ENCODE data around the gene EBF3. TPM values are rescaled to one million over a fixed set of nuclear protein-coding genes. Genes with fewer than 3 reads are reported as not detected.

EBF3 gene
- total RNA-seq, 1 donor from 2014 or later, result 33.4 TPM

GRCh38 chr10:129843131-129843541 is 120.9 kb downstream of the EBF3 start:
- Histone ChIP-seq H3K36me3 (ENCODE audit: control insufficient read depth in 3 of 3, insufficient read depth in 3 of 3, low read length in 3 of 3) (peaks cover 19 to 70% (median 20%) of the 10 kb centered on the region in 3 donors), H3K9ac (ENCODE audit: low read depth in 1 of 3, low read length in 3 of 3) (no peak overlapping the region), H3K27ac (ENCODE audit: low read depth, low read length) (no peak overlapping the region), H3K4me3 (ENCODE audit: low read length in 3 of 3) (no peak overlapping the region), H3K9me3 (ENCODE audit: control insufficient read depth in 3 of 3, low read length in 3 of 3) (no peaks in the 10 kb centered on the region), H3K4me1 (ENCODE audit: control insufficient read depth in 3 of 3, insufficient read depth in 3 of 3, low read length in 3 of 3) (no peaks in the 10 kb centered on the region), H3K27me3 (ENCODE audit: control insufficient read depth in 3 of 3, insufficient read depth in 3 of 3, low read length in 3 of 3) (no peaks in the 10 kb centered on the region)

- no peaks in the 10 kb centered on the region for H3K4me1 ChIP-seq (ENCODE audit: control insufficient read depth in 3 of 3, insufficient read depth in 3 of 3, low read length in 3 of 3)
- H3K36me3 ChIP-seq (ENCODE audit: control insufficient read depth in 3 of 3, insufficient read depth in 3 of 3, low read length in 3 of 3), result peaks cover 19 to 64% (median 23%) of the 10 kb centered on the region in 3 donors
- no peak overlapping the region for H3K9ac ChIP-seq (ENCODE audit: low read depth in 1 of 3, low read length in 3 of 3)
- no peaks in the 10 kb centered on the region for H3K27me3 ChIP-seq (ENCODE audit: control insufficient read depth in 3 of 3, insufficient read depth in 3 of 3, low read length in 3 of 3)
- no peak overlapping the region for H3K27ac ChIP-seq (ENCODE audit: low read depth, low read length)
- no peaks in the 10 kb centered on the region for H3K9me3 ChIP-seq (ENCODE audit: control insufficient read depth in 3 of 3, low read length in 3 of 3)
- no peak overlapping the region for H3K4me3 ChIP-seq (ENCODE audit: low read length in 3 of 3)
Measured at GRCh38 chr10:129842031-129842430, 122.0 kb downstream of the EBF3 start.

GRCh38 chr10:129841590-129841989 is 122.5 kb downstream of the EBF3 start:
- H3K4me3 ChIP-seq (ENCODE audit: low read length in 3 of 3), result no peak overlapping the region
- H3K27ac ChIP-seq (ENCODE audit: low read depth, low read length), result no peak overlapping the region
- no peaks in the 10 kb centered on the region for H3K27me3 ChIP-seq (ENCODE audit: control insufficient read depth in 3 of 3, insufficient read depth in 3 of 3, low read length in 3 of 3)
- H3K9ac ChIP-seq (ENCODE audit: low read depth in 1 of 3, low read length in 3 of 3), result no peak overlapping the region
- H3K36me3 ChIP-seq (ENCODE audit: control insufficient read depth in 3 of 3, insufficient read depth in 3 of 3, low read length in 3 of 3), result peaks cover 19 to 62% (median 23%) of the 10 kb centered on the region in 3 donors
- no peaks in the 10 kb centered on the region for H3K4me1 ChIP-seq (ENCODE audit: control insufficient read depth in 3 of 3, insufficient read depth in 3 of 3, low read length in 3 of 3)
- no peaks in the 10 kb centered on the region for H3K9me3 ChIP-seq (ENCODE audit: control insufficient read depth in 3 of 3, low read length in 3 of 3)

GRCh38 chr10:129841071-129841470 is 123.0 kb downstream of the EBF3 start:
- peaks cover 19 to 58% (median 23%) of the 10 kb centered on the region in 3 donors for H3K36me3 ChIP-seq (ENCODE audit: control insufficient read depth in 3 of 3, insufficient read depth in 3 of 3, low read length in 3 of 3)
- H3K4me3 ChIP-seq (ENCODE audit: low read length in 3 of 3), result no peak overlapping the region
- H3K27me3 ChIP-seq (ENCODE audit: control insufficient read depth in 3 of 3, insufficient read depth in 3 of 3, low read length in 3 of 3), result no peaks in the 10 kb centered on the region
- H3K27ac ChIP-seq (ENCODE audit: low read depth, low read length), result no peak overlapping the region
- H3K9ac ChIP-seq (ENCODE audit: low read depth in 1 of 3, low read length in 3 of 3), result no peak overlapping the region
- H3K4me1 ChIP-seq (ENCODE audit: control insufficient read depth in 3 of 3, insufficient read depth in 3 of 3, low read length in 3 of 3), result no peaks in the 10 kb centered on the region
- H3K9me3 ChIP-seq (ENCODE audit: control insufficient read depth in 3 of 3, low read length in 3 of 3), result no peaks in the 10 kb centered on the region

GRCh38 chr10:129840196-129840590 is 123.9 kb downstream of the EBF3 start:
- Histone ChIP-seq H3K27me3 (ENCODE audit: control insufficient read depth in 3 of 3, insufficient read depth in 3 of 3, low read length in 3 of 3) (no peaks in the 10 kb centered on the region), H3K36me3 (ENCODE audit: control insufficient read depth in 3 of 3, insufficient read depth in 3 of 3, low read length in 3 of 3) (peaks cover 19 to 57% (median 23%) of the 10 kb centered on the region in 3 donors), H3K9me3 (ENCODE audit: control insufficient read depth in 3 of 3, low read length in 3 of 3) (no peaks in the 10 kb centered on the region), H3K27ac (ENCODE audit: low read depth, low read length) (no peak overlapping the region), H3K4me1 (ENCODE audit: control insufficient read depth in 3 of 3, insufficient read depth in 3 of 3, low read length in 3 of 3) (no peaks in the 10 kb centered on the region), H3K9ac (ENCODE audit: low read depth in 1 of 3, low read length in 3 of 3) (no peak overlapping the region), H3K4me3 (ENCODE audit: low read length in 3 of 3) (no peak overlapping the region)

GRCh38 chr10:129839285-129840195 is 124.5 kb downstream of the EBF3 start:
- H3K27ac ChIP-seq (ENCODE audit: low read depth, low read length), result no peak overlapping the region
- no peak overlapping the region for H3K4me3 ChIP-seq (ENCODE audit: low read length in 3 of 3)
- no peaks in the 10 kb centered on the region for H3K9me3 ChIP-seq (ENCODE audit: control insufficient read depth in 3 of 3, low read length in 3 of 3)
- no peak overlapping the region for H3K9ac ChIP-seq (ENCODE audit: low read depth in 1 of 3, low read length in 3 of 3)
- H3K27me3 ChIP-seq (ENCODE audit: control insufficient read depth in 3 of 3, insufficient read depth in 3 of 3, low read length in 3 of 3), result no peaks in the 10 kb centered on the region
- peaks cover 19 to 53% (median 23%) of the 10 kb centered on the region in 3 donors for H3K36me3 ChIP-seq (ENCODE audit: control insufficient read depth in 3 of 3, insufficient read depth in 3 of 3, low read length in 3 of 3)
- H3K4me1 ChIP-seq (ENCODE audit: control insufficient read depth in 3 of 3, insufficient read depth in 3 of 3, low read length in 3 of 3), result no peaks in the 10 kb centered on the region

GRCh38 chr10:129838794-129839193 is 125.3 kb downstream of the EBF3 start:
- no peak overlapping the region for H3K4me3 ChIP-seq (ENCODE audit: low read length in 3 of 3)
- H3K27me3 ChIP-seq (ENCODE audit: control insufficient read depth in 3 of 3, insufficient read depth in 3 of 3, low read length in 3 of 3), result no peaks in the 10 kb centered on the region
- H3K9me3 ChIP-seq (ENCODE audit: control insufficient read depth in 3 of 3, low read length in 3 of 3), result no peaks in the 10 kb centered on the region
- no peak overlapping the region for H3K27ac ChIP-seq (ENCODE audit: low read depth, low read length)
- no peaks in the 10 kb centered on the region for H3K4me1 ChIP-seq (ENCODE audit: control insufficient read depth in 3 of 3, insufficient read depth in 3 of 3, low read length in 3 of 3)
- peaks cover 19 to 53% (median 23%) of the 10 kb centered on the region in 3 donors for H3K36me3 ChIP-seq (ENCODE audit: control insufficient read depth in 3 of 3, insufficient read depth in 3 of 3, low read length in 3 of 3)
- no peak overlapping the region for H3K9ac ChIP-seq (ENCODE audit: low read depth in 1 of 3, low read length in 3 of 3)

GRCh38 chr10:129837909-129838582 is 126.0 kb downstream of the EBF3 start:
- Histone ChIP-seq H3K9me3 (ENCODE audit: control insufficient read depth in 3 of 3, low read length in 3 of 3) (no peaks in the 10 kb centered on the region), H3K9ac (ENCODE audit: low read depth in 1 of 3, low read length in 3 of 3) (no peak overlapping the region), H3K27me3 (ENCODE audit: control insufficient read depth in 3 of 3, insufficient read depth in 3 of 3, low read length in 3 of 3) (no peaks in the 10 kb centered on the region), H3K36me3 (ENCODE audit: control insufficient read depth in 3 of 3, insufficient read depth in 3 of 3, low read length in 3 of 3) (peaks cover 19 to 46% (median 23%) of the 10 kb centered on the region in 3 donors), H3K27ac (ENCODE audit: low read depth, low read length) (no peak overlapping the region), H3K4me3 (ENCODE audit: low read length in 3 of 3) (no peak overlapping the region), H3K4me1 (ENCODE audit: control insufficient read depth in 3 of 3, insufficient read depth in 3 of 3, low read length in 3 of 3) (no peaks in the 10 kb centered on the region)

GRCh38 chr10:129836253-129836652 is 127.8 kb downstream of the EBF3 start:
- H3K27me3 ChIP-seq (ENCODE audit: control insufficient read depth in 3 of 3, insufficient read depth in 3 of 3, low read length in 3 of 3), result no peaks in the 10 kb centered on the region
- no peak overlapping the region for H3K4me3 ChIP-seq (ENCODE audit: low read length in 3 of 3)
- H3K27ac ChIP-seq (ENCODE audit: low read depth, low read length), result no peak overlapping the region
- H3K36me3 ChIP-seq (ENCODE audit: control insufficient read depth in 3 of 3, insufficient read depth in 3 of 3, low read length in 3 of 3), result peaks cover 12 to 34% (median 19%) of the 10 kb centered on the region in 3 donors
- no peak overlapping the region for H3K9ac ChIP-seq (ENCODE audit: low read depth in 1 of 3, low read length in 3 of 3)
- H3K9me3 ChIP-seq (ENCODE audit: control insufficient read depth in 3 of 3, low read length in 3 of 3), result no peaks in the 10 kb centered on the region
- peaks cover 2 to 9% (median 6%) of the 10 kb centered on the region in 3 donors for H3K4me1 ChIP-seq (ENCODE audit: control insufficient read depth in 3 of 3, insufficient read depth in 3 of 3, low read length in 3 of 3)
